Ascending aorta (tissue), 2 donors: ENCODE data around the gene OBP2A. TPM values are rescaled to one million over a fixed set of nuclear protein-coding genes. Genes with fewer than 3 reads are reported as not detected.

Source experiments
- DNase-seq, 2 donors: peaks; one replicate each; pipeline ENCODE4 v3.0.0-alpha.2; 2019; ENCODE audit warnings: low spot score in 2 of 2
- H3K27ac ChIP-seq, 2 donors: fragments of 200-600 bp; sonication (generic); one replicate each; pipeline ENCODE4 v1.5.1; 2016 to 2017; ENCODE audit warnings: mild to moderate bottlenecking in 1 of 2
- H3K27me3 ChIP-seq: fragments of 200-600 bp; sonication (generic); one replicate; pipeline ENCODE4 v1.5.1; 2017
- H3K36me3 ChIP-seq, 2 donors: fragments of 200-600 bp; sonication (generic); one replicate each; pipeline ENCODE4 v1.5.1; 2016
- H3K4me1 ChIP-seq, 2 donors: fragments of 200-600 bp; sonication (generic); one replicate each; pipeline ENCODE4 v1.5.1; 2016 to 2017; ENCODE audit warnings: mild to moderate bottlenecking in 1 of 2
- H3K4me3 ChIP-seq, 2 donors: fragments of 200-600 bp; sonication (generic); one replicate each; pipeline ENCODE4 v1.5.1; 2016 to 2017; ENCODE audit warnings: mild to moderate bottlenecking in 1 of 2
- H3K9me3 ChIP-seq, 2 donors: fragments of 200-600 bp; sonication (generic); one replicate each; pipeline ENCODE4 v1.5.1; 2016
- CTCF ChIP-seq, 3 experiments: fragments of 200-600 bp in 2 of 3; fragments of 450-650 bp in 1 of 3; sonication (generic) in 2 of 3; IDR thresholded peaks; one replicate each; pipeline ENCODE4 v1.5.1; 2016 to 2019; ENCODE audit warnings: antibody characterized with exemption in 3 of 3, mild to moderate bottlenecking in 1 of 3, moderate library complexity in 1 of 3
- intact Hi-C: fragments of 100-400 bp; cut with DNase I; formaldehyde crosslinking; loops from one replicate; pipeline ENCODE4 v1.15.1; 2023
- total RNA-seq: library from RNA; depleted of rRNA; stranded (reverse); fragments of >200 nt; gene quantifications from one replicate; pipeline ENCODE4 v1.1.0, GENCODE V29; 2016

The OBP2A gene
- total RNA-seq, 1 donor from 2014 or later: not detected

GRCh38 chr9:135584371-135584770 lies 38.4 kb downstream of the OBP2A start:
- no peak for TF ChIP-seq CTCF (IDR thresholded peaks at IDR 0.05)
- no peak for DNase-seq
- Histone ChIP-seq H3K9me3 (no peaks in the 10 kb centered on the region), H3K36me3 (no peaks in the 10 kb centered on the region), H3K27ac (no peak overlapping the region), H3K4me1 (no peaks in the 10 kb centered on the region), H3K27me3 (no peaks in the 10 kb centered on the region), H3K4me3 (no peak overlapping the region)
- intact Hi-C loops: no loop called here

DNA sequence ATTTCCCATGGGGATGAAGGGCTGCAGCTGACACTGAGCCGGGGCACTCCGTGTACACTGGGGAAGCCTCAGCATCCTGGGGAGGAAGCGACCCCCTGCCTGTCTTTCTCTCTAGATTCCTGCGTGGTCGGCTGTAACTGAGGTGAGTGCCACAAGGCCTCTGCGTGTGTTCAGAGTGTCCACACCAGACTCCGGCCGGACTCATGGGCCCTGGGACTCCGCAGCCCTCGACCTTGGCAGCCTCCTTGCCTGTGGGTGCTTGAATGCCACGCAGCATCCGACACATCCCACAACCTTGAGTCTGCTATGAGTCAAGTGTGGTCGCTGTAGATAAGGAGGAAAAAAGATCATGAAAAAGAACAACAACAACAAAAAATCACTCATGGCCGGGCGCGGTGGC lies 39.0 kb downstream of the OBP2A start:
- H3K36me3 ChIP-seq: no peaks in the 10 kb centered on the region
- DNase-seq: no peak
- H3K27me3 ChIP-seq: no peaks in the 10 kb centered on the region
- TF ChIP-seq CTCF (IDR thresholded peaks at IDR 0.05): no peak
- no peaks in the 10 kb centered on the region for H3K9me3 ChIP-seq
- intact Hi-C loops: no loop called here
- no peaks in the 10 kb centered on the region for H3K4me1 ChIP-seq
- H3K4me3 ChIP-seq: no peak overlapping the region
- no peak overlapping the region for H3K27ac ChIP-seq

DNA sequence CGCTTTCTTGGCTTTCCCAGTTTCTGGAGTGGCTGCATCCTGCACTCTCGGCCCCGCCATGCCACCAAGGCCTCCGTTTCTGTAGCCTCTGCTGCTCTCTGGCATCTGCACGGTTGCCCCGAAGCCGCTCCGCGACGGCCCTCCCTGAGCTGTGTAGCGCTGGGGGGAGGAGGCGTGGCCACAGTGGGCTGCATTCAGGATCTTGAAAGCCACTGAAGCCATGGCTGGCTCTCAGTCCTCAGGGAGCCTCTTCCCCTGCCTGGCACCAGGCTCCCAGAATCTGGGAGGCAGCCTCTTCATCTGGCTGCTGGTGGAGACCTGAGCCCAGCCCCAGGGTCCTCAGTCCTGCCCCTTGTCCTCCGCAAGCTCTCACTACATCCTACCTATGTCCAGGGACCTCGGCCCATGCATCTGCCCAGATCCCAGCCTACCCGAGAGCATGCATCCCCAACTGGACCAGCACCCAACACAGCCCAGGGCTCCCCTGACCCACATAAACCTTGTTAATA lies 40.7 kb downstream of the OBP2A start:
- Histone ChIP-seq H3K9me3 (no peaks in the 10 kb centered on the region), H3K4me1 (no peaks in the 10 kb centered on the region), H3K36me3 (no peaks in the 10 kb centered on the region), H3K27ac (no peak overlapping the region), H3K4me3 (no peak overlapping the region), H3K27me3 (no peaks in the 10 kb centered on the region)
- DNase-seq: no peak
- intact Hi-C loops: no loop called here
- no peak for TF ChIP-seq CTCF (IDR thresholded peaks at IDR 0.05)

DNA sequence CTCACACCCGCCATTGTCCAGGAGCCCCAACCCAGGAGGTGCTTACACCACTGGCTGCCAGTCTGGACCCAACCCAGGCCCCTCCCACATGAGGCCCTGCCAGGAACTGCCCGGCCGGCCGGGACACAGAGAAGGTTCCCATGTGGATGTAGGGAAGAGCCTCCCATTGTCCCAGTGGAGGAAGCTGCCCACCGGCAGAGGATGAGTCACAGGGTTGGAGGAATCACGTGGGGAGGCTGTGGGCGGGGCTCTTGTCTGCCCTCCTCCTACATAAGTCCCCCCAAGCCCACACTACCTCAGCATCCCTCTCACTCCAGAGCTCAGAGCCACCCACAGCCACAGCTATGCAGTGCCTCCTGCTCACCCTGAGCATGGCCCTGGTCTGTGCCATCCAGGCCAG lies 41.7 kb downstream of the OBP2A start:
- TF ChIP-seq CTCF (IDR thresholded peaks at IDR 0.05): no peak
- DNase-seq: no peak
- Histone ChIP-seq H3K4me3 (no peak overlapping the region), H3K27me3 (no peaks in the 10 kb centered on the region), H3K36me3 (no peaks in the 10 kb centered on the region), H3K9me3 (no peaks in the 10 kb centered on the region), H3K27ac (no peak overlapping the region), H3K4me1 (no peaks in the 10 kb centered on the region)
- intact Hi-C loops: no loop called here

GRCh38 chr9:135588371-135588770 lies 42.4 kb downstream of the OBP2A start:
- Histone ChIP-seq H3K9me3 (no peaks in the 10 kb centered on the region), H3K27ac (no peak overlapping the region), H3K4me3 (no peak overlapping the region), H3K4me1 (no peaks in the 10 kb centered on the region), H3K36me3 (no peaks in the 10 kb centered on the region), H3K27me3 (no peaks in the 10 kb centered on the region)
- intact Hi-C loops: no loop called here
- DNase-seq: no peak
- TF ChIP-seq CTCF (IDR thresholded peaks at IDR 0.05): no peak
